Left lobe of liver (tissue), 2 donors: ENCODE data around the gene EXO1. TPM values are rescaled to one million over a fixed set of nuclear protein-coding genes. Genes with fewer than 3 reads are reported as not detected.
"Not testable (repeated sequence)": the region's sequence is repeated elsewhere in the genome, so short reads cannot be mapped to it uniquely, and the experiment has no call there.

Experiments
- ATAC-seq: fragments of 200-7000 bp; cut with Tn5 transposase; one replicate; pipeline ENCODE4 v1.9.1; 2020; ENCODE audit warnings: mild to moderate bottlenecking, moderate library complexity
- DNase-seq: peaks from one replicate; pipeline ENCODE4 v3.0.0-alpha.2; 2020; ENCODE audit warnings: low spot score
- total RNA-seq: library from RNA; stranded (reverse); gene quantifications from one replicate; pipeline ENCODE4 v1.2.1, GENCODE V29; 2021
- donor health status: DM: no; HTN: no; CAD: no; lungs with moderate emphysema.
- donor health status: DM: no; HTN: yes; CAD: no.

Gene EXO1
- total RNA-seq, 1 donor from 2014 or later: 0.33 TPM

DNA sequence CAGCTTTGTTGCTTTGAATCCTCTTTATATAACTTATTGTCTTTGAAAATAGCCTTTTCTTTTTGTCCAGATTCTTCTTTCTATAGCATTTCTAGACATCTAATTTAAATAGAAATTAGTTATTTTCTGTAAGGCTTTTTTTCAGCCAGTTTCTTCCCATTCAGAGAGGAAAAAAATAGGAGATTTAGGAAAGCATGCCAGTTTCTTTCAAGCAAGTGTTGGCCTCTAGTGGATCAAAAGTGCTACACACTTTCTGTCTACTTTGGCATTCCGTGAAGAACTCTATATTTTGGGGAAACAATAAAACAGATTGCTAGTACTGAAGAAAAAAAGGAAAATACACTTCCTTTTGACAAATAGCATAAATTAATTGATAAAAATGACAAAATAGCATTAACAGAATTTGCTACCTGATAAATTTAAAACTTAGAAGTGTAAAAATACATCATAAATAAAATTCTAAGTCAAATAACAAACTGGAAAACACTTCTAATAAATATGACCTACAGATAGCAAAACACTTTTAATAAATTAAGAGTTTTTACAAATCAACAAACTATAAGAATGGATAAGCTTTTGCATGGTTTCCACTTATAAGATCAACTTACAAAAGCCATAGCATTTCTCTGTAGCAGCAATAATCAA is 13.1 kb upstream of the EXO1 start:
- DNase-seq: no peak

DNA sequence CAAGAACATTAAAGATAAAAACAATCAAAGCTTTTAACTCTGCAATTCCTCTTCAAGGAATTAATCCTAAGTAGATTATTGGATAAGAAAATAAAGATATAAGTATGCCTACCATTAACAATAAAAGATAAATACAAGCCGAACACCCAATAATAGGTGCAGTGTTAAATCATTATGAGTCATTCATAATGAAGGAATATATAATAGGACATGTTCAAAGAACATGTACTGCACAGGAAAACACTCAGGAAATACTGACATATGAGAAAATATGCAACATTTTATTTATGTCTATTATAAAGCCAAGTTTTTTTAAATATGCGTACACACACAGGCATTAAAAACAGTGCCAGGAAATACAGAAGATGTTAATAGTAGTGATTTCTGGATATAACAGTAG is 11.1 kb upstream of the EXO1 start:
- DNase-seq: no peak
- ATAC-seq: no peak

More for the DNA sequence above, 13.1 kb upstream of the EXO1 start:
- peak; percentile 89 for ATAC-seq

DNA sequence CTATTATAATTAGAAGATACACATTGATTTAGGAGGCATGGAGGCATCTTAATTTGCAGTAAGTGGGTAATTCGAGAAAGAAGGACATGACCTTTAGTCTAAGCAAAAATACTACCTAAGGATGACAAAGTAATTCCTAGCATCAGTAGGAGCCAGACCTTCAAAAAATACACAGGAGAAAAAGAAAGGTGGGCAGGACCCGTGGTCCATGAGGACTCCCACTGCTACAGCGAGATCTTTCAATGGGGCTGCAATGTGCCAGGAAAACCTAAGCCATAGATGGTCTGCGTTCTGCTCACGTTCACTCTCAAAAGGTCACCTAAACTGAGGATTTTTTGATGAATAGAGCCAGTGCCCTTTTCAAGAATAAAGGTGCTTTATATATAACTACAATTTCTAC is 10.6 kb upstream of the EXO1 start:
- ATAC-seq: no peak
- no peak for DNase-seq

DNA sequence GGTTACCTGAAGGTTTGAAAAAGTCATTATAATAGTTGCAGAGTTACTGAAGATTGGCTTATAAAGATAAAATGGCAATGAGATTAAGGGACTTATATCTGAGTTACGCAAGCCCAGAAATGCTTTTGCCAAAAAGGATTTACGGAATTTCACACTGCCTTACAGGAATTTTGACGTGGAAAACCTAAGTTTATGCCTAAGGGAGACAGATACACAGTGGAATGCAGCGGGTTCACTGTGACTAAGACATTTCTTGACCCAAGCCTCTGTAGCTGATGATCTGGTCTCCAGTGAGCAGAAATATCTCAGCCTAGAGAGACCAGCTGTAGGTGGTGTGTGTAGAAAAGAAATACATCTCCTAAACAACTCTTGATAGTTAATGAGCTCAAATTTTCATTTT is 10.1 kb upstream of the EXO1 start:
- no peak for ATAC-seq

DNA sequence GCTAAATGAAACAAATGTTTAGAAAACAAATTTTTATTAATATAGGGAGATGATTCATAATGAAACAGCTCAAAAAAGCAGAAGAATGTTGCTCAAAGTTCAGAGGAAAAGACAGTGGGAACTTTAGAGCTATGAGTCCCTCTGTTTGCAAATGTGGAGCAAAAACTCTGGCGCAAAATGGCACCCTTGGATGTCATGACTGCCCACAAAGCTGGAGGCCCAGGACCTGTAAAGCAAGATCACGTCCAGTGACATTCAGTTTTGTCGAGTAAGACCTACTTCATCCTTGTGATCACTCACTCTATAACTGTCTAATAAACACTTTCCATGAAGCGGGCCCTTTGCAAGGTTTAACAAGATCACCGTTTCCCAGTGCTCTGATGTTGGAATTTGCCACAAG is 9.1 kb upstream of the EXO1 start:
- ATAC-seq (no peak), DNase-seq (no peak)

More for the DNA sequence above, 10.1 kb upstream of the EXO1 start:
- no peak for DNase-seq

DNA sequence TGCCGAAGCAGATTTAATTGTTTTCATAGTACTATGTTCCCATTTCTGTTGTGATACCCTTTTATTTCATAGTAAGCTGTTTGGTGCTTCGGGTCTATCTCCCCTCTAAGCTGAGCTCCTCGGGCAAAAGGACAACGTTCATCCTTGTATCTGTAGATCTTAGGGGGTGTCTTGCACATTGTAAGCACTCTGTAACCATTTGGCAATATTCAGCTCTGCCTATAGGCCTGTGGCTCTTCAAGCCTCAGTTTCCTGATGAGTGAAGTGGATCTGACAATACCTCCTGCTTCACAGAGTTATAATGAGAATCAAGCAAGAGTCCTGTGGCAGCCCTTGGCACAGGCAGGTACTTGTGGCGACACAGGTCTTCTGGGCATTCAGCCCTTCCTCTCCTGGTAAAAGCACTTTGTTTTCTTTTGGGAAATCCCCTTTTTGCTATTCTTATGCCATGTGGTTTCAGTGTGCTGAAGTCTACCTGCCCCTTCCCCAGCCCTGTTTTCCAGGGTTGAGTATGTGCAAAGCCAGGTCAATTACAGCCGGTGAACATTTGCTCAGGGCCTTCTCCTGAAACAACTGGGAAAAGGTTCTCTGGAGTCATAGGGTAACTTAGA is 8.5 kb upstream of the EXO1 start:
- ATAC-seq: no peak
- no peak for DNase-seq

DNA sequence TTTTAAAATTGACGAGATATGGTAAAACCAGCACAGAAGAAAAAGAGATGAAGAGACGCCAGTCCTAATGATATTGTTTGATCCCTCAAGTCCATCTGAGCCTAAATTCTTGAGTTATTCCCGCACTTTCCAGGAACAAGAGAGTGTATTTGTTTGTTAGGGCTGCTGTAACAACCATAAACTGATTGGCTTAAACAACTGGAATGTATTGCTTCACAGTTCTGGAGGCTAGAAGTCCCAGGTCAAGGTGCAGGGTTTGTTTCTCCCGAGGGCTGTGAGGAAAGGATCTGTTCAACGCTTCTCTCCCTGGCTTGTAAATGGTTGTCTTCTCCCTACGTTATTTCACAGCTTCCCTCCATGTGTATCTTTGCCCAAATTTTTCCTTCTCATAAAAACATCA is 7.8 kb upstream of the EXO1 start:
- no peak for DNase-seq

DNA sequence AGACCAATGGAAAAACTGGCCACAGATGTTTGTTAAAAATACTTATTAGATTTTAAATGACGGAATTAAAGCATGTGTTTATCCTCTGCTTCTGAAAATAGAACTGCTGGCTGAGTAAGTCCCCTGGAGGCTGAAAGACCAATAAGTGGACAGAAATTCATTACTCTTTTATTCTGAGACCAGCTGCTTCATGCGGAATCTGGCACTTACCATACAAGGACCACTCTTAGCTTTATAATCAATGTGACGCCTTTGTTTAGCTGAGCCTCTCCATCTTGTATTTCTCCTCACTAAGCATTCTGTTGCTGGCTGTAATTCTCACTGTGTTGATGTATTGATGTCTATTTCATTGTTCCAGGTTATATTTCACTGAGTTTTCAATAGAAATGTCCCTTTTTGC is 6.3 kb upstream of the EXO1 start:
- ATAC-seq (no peak), DNase-seq (no peak)

More for the DNA sequence above, 7.8 kb upstream of the EXO1 start:
- ATAC-seq: no peak

DNA sequence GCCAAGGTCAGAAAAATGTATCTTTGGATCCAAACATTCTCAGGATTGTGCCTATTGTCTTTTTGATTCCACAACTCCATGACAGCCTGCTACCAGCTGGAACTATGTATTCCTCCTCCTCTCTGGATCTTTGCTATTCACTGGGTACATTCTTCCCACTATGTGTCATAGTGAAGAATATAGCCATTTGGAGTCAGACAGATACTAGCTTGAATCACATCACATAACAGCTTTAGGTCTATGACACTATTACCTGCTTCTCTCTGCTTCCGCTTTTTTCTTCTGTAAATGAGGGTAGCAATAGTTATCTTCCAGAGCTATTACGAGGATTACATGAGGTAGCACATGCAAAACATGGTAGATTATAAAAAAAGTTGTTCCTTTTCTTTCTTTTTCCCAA is 5.4 kb upstream of the EXO1 start:
- no peak for DNase-seq
- ATAC-seq: no peak

DNA sequence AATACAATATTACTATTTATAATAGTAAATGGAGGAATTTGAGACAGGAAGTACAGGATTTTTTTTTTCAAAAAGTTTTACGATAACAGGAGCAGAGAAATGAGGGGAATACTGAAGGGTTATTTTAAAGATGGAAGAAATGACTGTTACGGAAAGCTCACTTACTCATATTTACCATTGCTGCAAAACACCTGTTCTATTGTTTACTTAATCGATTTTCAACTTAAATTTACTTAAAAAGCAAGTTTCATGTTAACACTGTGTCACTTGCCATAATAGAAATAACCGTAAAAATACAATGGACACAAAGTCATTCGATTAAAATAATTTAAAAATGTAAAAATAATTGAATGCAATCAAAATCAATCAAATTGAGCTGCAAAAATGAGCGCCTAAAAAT is 3.4 kb upstream of the EXO1 start:
- DNase-seq: no peak
- ATAC-seq: no peak

DNA sequence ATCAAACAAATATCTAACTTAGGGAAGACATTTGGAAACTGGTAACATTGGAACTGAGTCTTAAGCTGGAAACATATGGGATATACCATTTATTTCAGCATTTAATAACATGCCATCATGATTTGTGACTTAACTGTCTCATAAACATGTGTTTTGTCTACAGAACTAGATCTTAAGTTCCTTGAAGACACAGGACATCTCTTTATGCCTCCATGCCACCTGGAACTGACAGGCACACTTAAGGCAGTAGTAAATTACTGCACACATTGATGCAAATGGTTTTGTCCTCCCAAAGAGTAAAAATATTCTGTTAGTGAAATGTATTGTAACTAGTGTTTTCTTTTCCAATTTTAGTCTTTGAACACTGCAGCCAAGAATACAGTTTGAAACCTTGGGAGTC is 1.6 kb upstream of the EXO1 start:
- no peak for ATAC-seq
- no peak for DNase-seq

DNA sequence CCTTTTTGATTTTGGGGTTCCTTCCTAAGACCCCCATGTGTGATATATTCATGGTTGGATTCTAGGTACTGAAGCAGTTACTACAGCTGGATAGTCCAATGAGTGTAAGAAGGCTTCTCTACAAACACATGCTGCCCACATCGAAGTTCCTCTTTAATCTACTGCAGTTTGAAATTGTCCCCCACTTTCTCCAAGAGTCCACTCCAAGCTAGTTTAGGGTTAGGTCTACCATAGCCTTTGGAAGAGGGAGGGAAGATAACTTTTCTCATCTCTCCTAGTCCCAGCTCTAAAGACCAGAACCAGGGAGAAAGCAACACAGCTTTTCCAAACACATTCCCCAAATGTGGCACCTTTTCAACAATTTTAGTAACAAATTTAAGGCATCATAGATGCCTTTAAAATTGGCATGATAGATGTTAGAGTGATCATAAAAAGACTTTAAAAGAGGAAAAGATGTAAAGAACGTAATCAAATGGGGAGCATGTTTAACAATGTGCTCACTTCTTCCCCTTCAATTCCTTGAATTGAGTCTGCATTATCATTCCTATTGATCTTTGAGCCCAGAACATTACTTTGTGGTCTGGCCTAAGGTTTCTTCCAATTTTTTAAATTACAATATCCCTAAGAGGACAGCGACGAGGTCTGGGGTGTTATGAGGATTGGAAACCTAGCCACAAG is 1.0 kb upstream of the EXO1 start:
- ATAC-seq: no peak
- no peak for DNase-seq

DNA sequence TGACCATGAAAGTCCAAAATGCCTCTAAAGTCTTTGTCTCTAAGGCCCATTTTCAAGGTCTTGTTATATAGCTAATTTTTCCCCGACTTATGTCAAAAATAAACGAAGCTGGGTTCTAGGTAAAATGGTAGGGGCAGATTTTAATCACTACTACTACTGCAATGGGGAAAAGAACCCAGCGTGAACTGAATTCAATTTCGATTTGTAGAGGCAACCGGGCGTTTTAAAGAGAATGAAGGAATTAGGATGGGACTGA is 536 bp upstream of the EXO1 start:
- DNase-seq (no peak), ATAC-seq (no peak)

DNA sequence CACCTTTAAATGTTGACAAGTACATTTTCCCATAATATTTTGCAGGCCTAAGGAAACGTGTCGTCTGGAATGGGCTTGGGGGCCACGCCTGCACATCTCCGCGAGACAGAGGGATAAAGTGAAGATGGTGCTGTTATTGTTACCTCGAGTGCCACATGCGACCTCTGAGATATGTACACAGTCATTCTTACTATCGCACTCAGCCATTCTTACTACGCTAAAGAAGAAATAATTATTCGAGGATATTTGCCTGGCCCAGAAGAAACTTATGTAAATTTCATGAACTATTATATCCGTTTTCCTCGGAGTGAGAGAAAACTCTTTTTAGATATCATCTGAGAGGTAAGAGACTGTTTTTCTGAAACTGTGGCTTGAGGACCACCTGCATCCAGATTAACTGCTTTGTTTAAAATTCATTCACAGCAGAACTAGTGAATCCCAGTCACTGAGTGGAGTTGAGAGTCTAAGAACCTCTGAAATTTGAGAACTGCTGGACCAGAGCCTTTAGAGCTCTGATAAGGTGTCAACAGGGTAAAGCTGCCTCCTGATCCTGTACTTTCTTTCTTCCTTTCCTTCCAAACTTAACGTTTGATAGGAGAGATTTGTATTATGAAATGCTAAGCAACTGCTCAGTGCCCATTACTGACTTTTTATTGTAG is 811 bp downstream of the EXO1 start:
- no peak for DNase-seq
- ATAC-seq: no peak

DNA sequence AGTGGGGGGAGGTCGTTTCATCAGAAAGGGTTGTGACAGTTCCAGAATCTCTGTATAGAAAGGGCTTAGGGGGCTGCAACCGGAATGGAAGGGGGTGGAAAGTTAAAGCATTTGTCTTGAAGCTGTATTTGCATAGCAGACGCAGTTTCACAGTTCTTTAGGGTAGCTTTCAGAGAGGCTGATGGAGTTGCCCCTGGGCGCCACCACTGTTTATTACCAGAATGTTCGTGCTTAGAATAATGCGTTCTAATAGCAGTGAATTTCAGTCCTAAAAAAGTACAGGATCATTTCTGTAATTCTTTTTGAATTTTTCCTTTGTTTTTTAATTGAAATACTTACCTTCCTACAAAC is 1.3 kb downstream of the EXO1 start:
- no peak for ATAC-seq
- DNase-seq: no peak

DNA sequence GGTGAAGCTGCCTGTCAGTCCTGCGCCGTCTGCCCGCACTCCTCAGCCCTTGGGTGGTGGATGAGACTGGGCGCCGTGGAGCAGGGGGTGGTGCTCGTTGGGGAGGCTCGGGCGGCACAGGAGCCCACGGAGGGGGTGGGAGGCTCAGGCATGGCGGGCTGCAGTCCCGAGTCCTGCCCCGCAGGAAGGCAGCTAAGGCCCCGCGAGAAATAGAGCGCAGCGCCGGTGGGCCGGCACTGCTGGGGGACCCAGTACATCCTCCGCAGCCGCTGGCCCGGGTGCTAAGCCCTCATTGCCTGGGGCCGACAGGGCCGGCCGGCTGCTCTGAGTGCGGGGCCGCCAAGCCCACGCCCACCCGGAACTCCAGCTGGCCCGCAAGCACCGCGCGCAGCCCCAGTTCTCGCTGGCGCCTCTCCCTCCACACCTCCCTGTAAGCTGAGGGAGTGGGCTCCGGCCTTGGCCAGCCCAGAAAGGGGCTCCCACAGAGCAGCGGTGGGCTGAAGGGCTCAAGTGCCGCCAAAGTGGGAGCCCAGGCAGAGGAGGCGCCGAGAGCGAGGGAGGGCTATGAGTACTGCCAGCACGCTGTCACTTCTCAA is 7.6 kb downstream of the EXO1 start:
- DNase-seq, ATAC-seq: not testable (repeated sequence)

DNA sequence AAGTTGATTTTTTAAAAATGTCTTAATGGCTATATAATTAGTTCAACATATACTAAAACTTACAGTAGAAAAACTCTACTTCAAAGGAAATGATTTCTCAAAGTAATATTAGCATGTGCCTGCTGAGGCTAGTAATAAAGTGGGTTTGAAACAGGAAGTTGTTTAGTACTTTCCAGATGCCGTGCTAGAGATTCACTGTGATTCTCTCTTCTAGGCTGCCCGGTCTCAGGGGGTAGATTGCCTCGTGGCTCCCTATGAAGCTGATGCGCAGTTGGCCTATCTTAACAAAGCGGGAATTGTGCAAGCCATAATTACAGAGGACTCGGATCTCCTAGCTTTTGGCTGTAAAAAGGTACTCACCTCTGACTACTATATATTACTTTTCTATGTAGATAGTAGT is 9.1 kb downstream of the EXO1 start:
- no peak for DNase-seq
- no peak for ATAC-seq

DNA sequence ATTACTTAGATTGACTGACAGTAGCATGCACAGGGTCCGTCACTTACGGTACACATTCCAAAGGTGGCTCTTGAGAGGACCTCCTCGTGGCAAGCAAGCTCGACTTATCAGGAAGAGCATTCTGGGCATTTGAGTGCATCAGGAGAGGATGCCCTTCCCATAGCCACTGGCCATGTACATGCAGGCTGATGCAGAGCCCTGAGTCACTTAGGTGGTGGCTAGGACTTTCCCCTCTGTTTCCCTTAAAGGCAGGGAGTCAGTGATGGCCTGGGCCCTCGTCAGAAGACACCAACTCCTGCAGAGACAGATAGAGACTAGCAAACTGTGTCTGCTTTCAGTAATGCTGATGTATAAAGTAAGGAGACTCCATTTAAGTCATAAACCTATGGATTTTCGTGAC is 12.9 kb downstream of the EXO1 start:
- DNase-seq (no peak), ATAC-seq (no peak)

DNA sequence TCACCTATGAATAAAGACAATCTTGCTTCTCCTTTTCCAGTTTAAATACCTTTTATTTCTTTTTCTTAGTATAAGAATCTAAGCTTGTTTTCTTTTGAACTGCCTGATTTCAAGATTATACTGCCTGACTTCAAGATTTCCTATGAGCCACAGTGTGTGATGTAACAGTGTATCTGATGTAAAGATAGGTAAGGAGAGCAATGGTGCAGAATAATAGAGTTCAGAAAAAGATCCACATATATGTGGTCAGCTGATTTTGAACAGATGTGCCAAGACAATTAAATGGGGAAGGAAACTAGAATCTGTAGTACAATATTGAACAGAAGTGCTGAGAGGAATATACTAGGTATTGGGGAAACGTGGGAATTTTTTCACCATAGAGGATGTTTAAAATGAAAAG is 21.0 kb downstream of the EXO1 start:
- DNase-seq (no peak), ATAC-seq (no peak)

DNA sequence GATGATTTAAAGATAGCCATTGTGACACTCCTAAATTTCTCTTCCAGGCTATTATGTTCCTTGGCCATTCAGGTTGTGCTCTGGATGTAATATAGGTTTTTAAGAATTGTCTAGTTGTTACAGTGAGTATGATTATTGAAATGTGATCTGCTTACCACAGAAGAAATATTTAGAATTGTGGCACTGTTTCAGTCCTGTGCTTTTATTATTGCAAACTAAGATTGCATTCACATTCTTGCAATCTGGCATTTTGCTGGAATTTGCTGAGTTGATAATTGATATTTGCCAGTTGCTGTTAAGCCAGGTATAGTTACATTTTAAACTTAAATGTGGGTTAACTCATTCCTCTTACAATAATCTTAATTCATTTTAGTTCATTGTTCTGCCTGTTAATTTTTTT is 22.3 kb downstream of the EXO1 start:
- DNase-seq: no peak
- no peak for ATAC-seq

DNA sequence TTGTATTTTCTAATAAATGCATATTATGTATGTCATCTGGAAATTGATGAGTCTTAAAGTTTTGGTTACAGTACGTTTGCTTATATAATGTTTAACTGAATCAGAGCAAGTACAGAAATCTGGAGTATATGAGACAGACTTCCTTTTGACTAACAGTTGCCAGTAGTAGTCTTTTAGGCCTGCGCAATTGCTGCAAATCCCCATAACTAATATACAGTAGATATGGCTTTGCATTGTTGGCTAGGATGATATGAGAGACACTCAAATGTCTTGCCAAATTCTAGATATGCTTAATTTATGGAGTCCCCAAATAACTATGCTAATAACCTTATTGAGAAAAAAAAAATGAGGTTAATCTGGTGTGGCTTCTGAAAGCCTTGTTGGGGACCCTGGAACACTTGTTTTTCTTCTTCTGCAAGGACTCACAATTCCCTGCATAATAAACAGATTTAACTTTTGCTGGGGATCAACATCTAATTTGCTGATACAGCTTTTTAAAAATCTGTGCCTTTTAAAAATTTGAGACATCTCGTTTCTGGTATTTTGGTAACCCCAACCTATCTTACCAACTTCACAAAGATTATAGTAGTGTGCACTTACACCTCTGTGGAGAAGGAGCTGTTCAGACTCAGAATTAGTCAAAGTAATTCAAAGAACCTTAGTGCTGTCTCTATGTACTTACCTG is 22.9 kb downstream of the EXO1 start:
- ATAC-seq (no peak), DNase-seq (no peak)
